GM12872 (cell line): Measurements from ENCODE around the gene SLC25A46.

Experiments
- TF ChIP-seq, protein P1 (sequence below): IDR thresholded peaks from 3 replicates; pipeline ENCODE4 v1.5.1; 2011; ENCODE audit warnings: low read depth, mild to moderate bottlenecking, low read length, moderate library complexity; ENCODE audit not compliant: insufficient read depth

SLC25A46 gene

DNA sequence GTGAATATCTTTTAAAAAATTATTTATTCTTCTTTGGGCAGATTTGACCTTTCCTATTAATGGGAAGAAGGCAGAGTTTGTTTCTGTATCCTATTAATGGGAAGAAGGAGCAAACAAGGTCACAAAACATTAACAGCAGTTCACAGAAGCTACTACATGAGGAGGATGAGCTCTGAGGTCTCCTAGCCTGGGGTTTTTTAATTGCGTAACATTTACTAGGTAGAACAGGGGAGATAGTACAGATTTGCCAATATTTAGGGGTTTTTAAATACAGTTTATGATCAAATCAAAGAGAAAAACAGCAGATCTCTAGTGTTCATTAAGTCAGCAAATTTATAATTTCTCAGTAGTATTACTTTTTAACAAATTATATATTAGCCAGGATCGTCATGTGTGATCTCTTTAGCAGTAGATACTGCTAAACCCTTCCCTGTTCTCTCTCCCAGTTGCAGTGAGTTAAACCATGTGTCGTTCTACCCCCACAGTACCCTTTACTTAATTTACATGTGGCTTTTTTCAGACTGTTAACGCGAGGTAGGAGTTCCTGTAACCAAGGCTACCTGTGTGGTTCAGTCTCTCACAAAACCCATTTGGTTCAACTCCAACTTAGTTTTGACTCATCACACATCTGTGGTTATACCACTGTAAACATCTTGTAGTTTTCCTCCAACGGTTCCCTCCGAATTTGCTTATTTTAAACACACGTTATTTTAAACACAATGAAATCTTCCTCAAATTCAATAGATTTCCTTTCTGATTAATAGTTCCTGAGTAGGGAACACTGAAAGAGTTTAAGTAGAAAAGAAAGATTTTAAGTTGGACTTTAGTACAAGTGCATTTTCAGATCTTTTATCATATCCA is 13.3 kb downstream of the SLC25A46 start:
- TF ChIP-seq, protein P1, sequence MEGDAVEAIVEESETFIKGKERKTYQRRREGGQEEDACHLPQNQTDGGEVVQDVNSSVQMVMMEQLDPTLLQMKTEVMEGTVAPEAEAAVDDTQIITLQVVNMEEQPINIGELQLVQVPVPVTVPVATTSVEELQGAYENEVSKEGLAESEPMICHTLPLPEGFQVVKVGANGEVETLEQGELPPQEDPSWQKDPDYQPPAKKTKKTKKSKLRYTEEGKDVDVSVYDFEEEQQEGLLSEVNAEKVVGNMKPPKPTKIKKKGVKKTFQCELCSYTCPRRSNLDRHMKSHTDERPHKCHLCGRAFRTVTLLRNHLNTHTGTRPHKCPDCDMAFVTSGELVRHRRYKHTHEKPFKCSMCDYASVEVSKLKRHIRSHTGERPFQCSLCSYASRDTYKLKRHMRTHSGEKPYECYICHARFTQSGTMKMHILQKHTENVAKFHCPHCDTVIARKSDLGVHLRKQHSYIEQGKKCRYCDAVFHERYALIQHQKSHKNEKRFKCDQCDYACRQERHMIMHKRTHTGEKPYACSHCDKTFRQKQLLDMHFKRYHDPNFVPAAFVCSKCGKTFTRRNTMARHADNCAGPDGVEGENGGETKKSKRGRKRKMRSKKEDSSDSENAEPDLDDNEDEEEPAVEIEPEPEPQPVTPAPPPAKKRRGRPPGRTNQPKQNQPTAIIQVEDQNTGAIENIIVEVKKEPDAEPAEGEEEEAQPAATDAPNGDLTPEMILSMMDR: no peak

DNA sequence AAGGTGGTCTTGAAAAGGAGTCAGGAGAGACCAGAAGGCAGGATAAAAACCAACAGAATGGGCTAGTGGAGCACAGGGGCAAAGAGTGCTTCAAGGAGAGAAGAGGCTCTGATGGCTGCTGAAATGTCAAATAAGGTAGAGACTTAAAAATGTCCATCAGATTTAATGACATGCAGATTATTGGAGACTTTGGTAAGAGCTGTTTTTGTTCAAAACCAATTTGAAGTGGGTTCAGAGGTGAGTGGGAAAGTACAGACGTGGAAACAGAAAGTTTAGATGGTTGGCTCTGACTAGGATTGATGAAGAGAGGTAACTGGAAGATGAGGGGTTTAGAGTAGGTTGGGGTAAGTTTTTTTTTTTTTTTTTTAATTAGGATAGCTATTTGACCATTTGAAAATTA is 14.1 kb downstream of the SLC25A46 start:
- TF ChIP-seq, protein P1: no peak

DNA sequence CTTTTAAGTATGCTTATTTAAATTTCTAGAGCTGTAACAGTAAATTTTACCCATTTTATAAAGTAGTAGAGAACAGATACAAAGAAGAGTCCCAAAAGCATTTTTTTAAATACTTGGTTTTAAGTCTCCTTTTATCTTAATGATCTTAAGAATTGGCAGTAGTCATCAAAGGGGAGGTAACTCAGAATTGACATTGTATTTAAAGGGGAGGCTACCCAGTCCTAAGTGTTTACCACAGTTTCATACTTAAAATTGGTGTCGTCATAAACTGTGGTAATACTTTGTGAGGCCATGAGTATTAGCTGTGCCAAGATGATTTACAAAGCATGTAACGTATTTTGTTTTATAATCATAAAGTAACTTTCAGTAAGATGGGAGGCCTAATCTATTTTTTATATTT is 14.8 kb downstream of the SLC25A46 start:
- TF ChIP-seq, protein P1: no peak

DNA sequence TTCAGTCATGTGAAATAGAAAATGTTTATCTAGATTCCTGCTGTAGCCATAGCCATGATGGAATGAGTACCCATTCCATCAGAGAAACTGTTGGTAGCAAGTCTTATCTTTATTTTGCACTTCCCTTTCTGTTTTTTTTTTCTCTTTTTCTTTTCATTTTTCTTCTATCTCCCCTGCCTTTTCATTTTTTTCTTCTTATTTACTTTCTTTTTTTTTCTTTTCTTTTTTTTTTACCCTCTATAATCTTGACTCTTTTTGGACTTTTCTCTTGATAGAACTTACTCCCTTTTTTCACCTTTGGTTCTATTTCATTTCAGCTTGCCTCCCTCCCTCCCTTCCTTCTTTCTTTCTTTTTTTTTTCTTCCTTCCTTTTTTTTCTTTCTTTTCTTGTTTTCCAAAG is 15.4 kb downstream of the SLC25A46 start:
- TF ChIP-seq, protein P1: no peak

DNA sequence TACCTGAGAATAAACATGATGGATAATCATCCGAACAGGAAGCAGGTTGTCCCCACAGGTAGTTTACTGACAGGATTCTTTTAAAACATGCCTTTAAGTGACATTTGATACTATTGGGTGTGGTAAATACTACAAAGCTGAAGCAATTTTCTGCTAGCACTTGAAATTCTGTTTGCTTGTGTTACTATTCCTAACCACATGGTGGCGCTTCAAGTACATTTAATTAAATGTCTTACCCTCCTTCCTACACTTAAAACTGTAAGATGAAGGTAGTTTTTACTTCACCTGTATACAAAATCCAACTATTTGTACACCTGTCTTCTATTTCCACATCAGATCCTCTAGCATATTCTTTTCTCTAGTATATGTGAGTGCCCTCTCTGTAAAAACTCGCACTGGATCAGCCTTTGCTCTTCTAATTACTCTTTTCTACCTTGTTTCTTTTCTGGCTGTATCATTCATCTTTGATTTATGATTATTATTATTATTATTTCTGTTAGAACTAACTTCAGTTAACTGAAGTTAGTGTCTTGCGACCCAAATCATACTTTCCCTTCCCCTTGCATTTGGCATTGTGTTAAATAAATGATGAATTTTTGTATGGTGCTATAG is 18.4 kb downstream of the SLC25A46 start:
- TF ChIP-seq, protein P1: peak; percentile 57; the same call in 2 of the 3 replicates

DNA sequence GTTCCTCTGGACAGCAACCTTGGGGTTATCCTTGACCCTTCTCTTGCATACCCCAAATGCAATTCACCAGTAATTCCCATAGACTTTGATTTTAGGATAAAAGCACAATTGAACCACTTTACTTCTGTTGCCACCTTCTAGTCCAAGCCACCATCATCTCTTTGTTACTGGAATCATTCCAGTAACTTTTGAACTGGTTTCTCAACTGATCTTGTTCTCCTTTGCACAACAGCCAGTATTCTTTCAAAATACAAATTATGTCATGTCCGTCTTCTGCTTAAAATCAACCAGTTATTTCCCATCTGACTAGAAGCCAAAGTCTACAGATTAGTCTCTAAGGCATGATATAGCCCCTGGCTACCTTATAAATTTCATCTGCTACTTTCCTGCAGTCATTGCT is 21.4 kb downstream of the SLC25A46 start:
- TF ChIP-seq, protein P1: no peak

DNA sequence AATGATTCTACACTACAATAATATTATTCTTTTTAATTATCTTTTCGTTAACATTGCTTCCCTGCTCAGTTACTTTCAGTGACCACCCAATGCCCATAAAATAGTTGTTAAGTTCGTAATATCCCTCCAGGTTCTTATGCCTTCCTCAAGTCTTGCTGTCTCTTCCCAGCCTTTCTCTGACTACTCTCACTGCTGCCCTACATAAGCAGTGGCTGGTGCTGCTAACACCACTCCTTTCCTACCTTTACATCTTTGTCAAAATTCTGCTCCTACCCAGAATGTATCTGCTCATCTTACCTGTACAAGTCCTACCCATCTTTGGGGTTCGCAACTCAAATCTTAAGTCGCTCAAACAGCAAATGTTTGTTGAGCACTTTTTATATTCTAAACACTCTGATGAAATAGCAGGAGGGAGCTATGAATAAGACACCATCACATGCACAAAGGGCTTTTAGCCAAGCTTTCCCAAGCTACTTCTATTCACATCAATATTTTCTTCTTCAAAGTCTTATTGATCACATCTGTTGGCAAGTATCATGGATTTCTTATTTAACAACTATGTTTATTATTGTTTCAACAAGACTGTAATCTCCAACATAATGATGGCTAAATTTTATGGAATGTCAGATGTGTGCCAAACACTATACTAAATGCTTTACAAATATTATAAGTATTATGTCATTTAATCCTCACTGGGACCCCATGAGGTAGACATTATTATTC is 29.5 kb downstream of the SLC25A46 start:
- TF ChIP-seq, protein P1: no peak
